Parathyroid adenoma (tissue), 2 donors: ENCODE measurements around the gene DLD.

Source experiments
- H2AFZ ChIP-seq: fragments of 300-600 bp; sonication (generic); one replicate; pipeline ENCODE4 v1.7.0; 2017; ENCODE audit warnings: antibody characterized with exemption, mild to moderate bottlenecking
- H3K27ac ChIP-seq: fragments of 300-600 bp; sonication (generic); one replicate; pipeline ENCODE4 v1.7.0; 2017
- H3K27me3 ChIP-seq: fragments of 300-600 bp; sonication (generic); one replicate; pipeline ENCODE4 v1.7.0; 2017; ENCODE audit warnings: low read length; ENCODE audit not compliant: control insufficient read depth, insufficient read depth
- H3K36me3 ChIP-seq: fragments of 300-600 bp; sonication (generic); one replicate; pipeline ENCODE4 v1.7.0; 2017; ENCODE audit warnings: low read length; ENCODE audit not compliant: control insufficient read depth, insufficient read depth
- H3K4me1 ChIP-seq: fragments of 300-600 bp; sonication (generic); one replicate; pipeline ENCODE4 v1.7.0; 2017; ENCODE audit warnings: control low read depth
- H3K4me2 ChIP-seq: fragments of 300-600 bp; sonication (generic); one replicate; pipeline ENCODE4 v1.7.0; 2017; ENCODE audit warnings: low read length
- H3K4me3 ChIP-seq: fragments of 300-600 bp; sonication (generic); one replicate; pipeline ENCODE4 v1.7.0; 2017; ENCODE audit warnings: low read depth, low read length
- H3K79me2 ChIP-seq: fragments of 300-600 bp; sonication (generic); one replicate; pipeline ENCODE4 v1.7.0; 2017; ENCODE audit warnings: control low read depth
- H3K9ac ChIP-seq: fragments of 300-600 bp; sonication (generic); one replicate; pipeline ENCODE4 v1.7.0; 2017; ENCODE audit warnings: mild to moderate bottlenecking
- H3K9me3 ChIP-seq: fragments of 300-600 bp; sonication (generic); one replicate; pipeline ENCODE4 v1.7.0; 2017; ENCODE audit warnings: low read length; ENCODE audit not compliant: control insufficient read depth
- TF ChIP-seq, protein P1 (sequence below): fragments of 300-600 bp; sonication (generic); IDR thresholded peaks from one replicate; pipeline ENCODE4 v1.7.0; 2017; ENCODE audit warnings: antibody characterized with exemption, mild to moderate bottlenecking
- donor health status: primary hyperparathyroidism.

Gene DLD

GRCh38 chr7:107854989-107855388 is 36.0 kb upstream of the DLD start:
- peaks cover 10% of the 10 kb centered on the region for H3K4me1 ChIP-seq
- no peaks in the 10 kb centered on the region for H3K9me3 ChIP-seq
- H2AFZ ChIP-seq: no peak overlapping the region
- no peaks in the 10 kb centered on the region for H3K79me2 ChIP-seq
- H3K4me2 ChIP-seq: no peak overlapping the region
- no peak overlapping the region for H3K9ac ChIP-seq
- no peak overlapping the region for H3K27ac ChIP-seq
- H3K36me3 ChIP-seq: no peaks in the 10 kb centered on the region
- TF ChIP-seq, protein P1, sequence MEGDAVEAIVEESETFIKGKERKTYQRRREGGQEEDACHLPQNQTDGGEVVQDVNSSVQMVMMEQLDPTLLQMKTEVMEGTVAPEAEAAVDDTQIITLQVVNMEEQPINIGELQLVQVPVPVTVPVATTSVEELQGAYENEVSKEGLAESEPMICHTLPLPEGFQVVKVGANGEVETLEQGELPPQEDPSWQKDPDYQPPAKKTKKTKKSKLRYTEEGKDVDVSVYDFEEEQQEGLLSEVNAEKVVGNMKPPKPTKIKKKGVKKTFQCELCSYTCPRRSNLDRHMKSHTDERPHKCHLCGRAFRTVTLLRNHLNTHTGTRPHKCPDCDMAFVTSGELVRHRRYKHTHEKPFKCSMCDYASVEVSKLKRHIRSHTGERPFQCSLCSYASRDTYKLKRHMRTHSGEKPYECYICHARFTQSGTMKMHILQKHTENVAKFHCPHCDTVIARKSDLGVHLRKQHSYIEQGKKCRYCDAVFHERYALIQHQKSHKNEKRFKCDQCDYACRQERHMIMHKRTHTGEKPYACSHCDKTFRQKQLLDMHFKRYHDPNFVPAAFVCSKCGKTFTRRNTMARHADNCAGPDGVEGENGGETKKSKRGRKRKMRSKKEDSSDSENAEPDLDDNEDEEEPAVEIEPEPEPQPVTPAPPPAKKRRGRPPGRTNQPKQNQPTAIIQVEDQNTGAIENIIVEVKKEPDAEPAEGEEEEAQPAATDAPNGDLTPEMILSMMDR: no peak
- no peak overlapping the region for H3K4me3 ChIP-seq
- no peaks in the 10 kb centered on the region for H3K27me3 ChIP-seq

DNA sequence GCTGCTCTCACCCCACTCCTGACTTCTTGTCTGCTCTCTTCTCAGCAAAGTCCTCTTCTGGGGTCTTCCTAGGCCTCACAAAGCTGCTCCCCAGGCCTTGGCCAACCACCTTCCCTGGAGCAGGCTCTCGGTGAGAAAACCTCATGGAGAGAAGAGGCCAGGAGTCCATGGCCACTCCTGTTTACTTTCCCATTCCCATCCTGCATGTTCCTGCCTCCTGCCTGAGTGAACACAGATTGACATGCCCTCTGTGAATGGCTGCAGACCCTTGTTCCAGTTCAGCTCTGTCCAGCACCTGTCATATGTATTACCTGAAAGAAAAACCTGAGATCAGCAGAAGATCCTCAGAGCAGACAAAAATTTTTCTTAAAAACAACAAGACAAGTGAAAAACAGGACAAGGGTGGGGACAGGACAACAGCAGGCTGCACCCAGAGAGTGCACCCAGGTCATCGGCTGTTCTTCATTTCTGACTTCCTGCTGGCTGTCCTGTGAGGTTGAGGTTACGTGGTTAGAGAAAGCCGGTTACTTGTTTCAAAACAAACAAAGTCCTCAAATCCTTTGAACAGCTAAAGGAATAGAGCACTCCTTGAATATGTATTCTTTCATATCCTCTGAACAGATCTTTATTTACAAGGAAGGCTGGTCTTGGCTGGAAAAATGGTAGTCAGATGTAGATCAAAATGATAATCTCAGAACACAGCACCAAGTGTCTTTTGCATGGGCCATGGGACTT is 34.0 kb upstream of the DLD start:
- Histone ChIP-seq H3K27ac (peak overlapping the region; percentile 22), H3K4me3 (no peak overlapping the region), H3K36me3 (no peaks in the 10 kb centered on the region), H2AFZ (peak overlapping the region; percentile 66), H3K9ac (no peak overlapping the region), H3K4me2 (no peak overlapping the region), H3K4me1 (peaks cover 10% of the 10 kb centered on the region), H3K79me2 (no peaks in the 10 kb centered on the region), H3K27me3 (no peaks in the 10 kb centered on the region), H3K9me3 (no peaks in the 10 kb centered on the region)
- TF ChIP-seq, protein P1: no peak

GRCh38 chr7:107857541-107857912 is 33.5 kb upstream of the DLD start:
- no peaks in the 10 kb centered on the region for H3K9me3 ChIP-seq
- peak overlapping the region; percentile 66 for H2AFZ ChIP-seq
- no peak overlapping the region for H3K9ac ChIP-seq
- peaks cover 10% of the 10 kb centered on the region for H3K4me1 ChIP-seq
- no peaks in the 10 kb centered on the region for H3K27me3 ChIP-seq
- no peaks in the 10 kb centered on the region for H3K36me3 ChIP-seq
- peak overlapping the region; percentile 22 for H3K27ac ChIP-seq
- TF ChIP-seq, protein P1: no peak
- H3K4me2 ChIP-seq: no peak overlapping the region
- no peak overlapping the region for H3K4me3 ChIP-seq
- no peaks in the 10 kb centered on the region for H3K79me2 ChIP-seq

GRCh38 chr7:107858280-107858679 is 32.7 kb upstream of the DLD start:
- no peak overlapping the region for H3K27ac ChIP-seq
- peaks cover 10% of the 10 kb centered on the region for H3K4me1 ChIP-seq
- TF ChIP-seq, protein P1: no peak
- no peaks in the 10 kb centered on the region for H3K79me2 ChIP-seq
- H3K4me2 ChIP-seq: no peak overlapping the region
- H3K36me3 ChIP-seq: no peaks in the 10 kb centered on the region
- no peak overlapping the region for H3K4me3 ChIP-seq
- no peak overlapping the region for H3K9ac ChIP-seq
- H3K27me3 ChIP-seq: no peaks in the 10 kb centered on the region
- no peak overlapping the region for H2AFZ ChIP-seq
- no peaks in the 10 kb centered on the region for H3K9me3 ChIP-seq
